Measurements from ENCODE around the gene BORA.

BORA gene

DNA sequence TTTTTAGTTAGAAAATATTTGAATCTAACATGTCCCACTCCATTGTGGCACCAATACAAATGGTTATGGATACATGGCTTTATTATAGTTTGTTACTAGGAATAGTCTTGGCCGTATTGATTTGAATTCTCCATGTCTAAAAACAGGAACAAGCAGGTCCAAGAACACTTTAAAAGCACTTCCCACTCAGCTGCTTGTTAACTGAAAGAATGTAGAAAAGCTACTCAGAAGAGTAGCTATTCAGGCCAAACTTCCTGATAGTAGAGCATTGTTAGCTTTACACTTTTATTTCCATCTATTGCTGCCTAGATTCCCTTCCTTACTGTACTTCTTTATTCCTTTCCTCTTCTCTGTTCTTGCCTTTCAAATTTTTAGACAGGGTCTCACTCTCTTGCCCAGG is 61.1 kb downstream of the BORA start:
- no peak for ATAC-seq
- TF ChIP-seq RARB (CRISPR knock-in tag; IDR thresholded peaks at IDR 0.05): no peak
- TF ChIP-seq, protein P1, sequence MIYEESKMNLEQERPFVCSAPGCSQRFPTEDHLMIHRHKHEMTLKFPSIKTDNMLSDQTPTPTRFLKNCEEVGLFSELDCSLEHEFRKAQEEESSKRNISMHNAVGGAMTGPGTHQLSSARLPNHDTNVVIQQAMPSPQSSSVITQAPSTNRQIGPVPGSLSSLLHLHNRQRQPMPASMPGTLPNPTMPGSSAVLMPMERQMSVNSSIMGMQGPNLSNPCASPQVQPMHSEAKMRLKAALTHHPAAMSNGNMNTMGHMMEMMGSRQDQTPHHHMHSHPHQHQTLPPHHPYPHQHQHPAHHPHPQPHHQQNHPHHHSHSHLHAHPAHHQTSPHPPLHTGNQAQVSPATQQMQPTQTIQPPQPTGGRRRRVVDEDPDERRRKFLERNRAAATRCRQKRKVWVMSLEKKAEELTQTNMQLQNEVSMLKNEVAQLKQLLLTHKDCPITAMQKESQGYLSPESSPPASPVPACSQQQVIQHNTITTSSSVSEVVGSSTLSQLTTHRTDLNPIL (CRISPR knock-in tag; IDR thresholded peaks at IDR 0.05; ENCODE audit: low read depth): no peak
- TF ChIP-seq, protein P2, sequence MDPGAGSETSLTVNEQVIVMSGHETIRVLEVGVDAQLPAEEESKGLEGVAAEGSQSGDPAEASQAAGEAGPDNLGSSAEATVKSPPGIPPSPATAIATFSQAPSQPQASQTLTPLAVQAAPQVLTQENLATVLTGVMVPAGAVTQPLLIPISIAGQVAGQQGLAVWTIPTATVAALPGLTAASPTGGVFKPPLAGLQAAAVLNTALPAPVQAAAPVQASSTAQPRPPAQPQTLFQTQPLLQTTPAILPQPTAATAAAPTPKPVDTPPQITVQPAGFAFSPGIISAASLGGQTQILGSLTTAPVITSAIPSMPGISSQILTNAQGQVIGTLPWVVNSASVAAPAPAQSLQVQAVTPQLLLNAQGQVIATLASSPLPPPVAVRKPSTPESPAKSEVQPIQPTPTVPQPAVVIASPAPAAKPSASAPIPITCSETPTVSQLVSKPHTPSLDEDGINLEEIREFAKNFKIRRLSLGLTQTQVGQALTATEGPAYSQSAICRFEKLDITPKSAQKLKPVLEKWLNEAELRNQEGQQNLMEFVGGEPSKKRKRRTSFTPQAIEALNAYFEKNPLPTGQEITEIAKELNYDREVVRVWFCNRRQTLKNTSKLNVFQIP (CRISPR knock-in tag; IDR thresholded peaks at IDR 0.05; ENCODE audit: borderline replicate concordance, low read depth): no peak

DNA sequence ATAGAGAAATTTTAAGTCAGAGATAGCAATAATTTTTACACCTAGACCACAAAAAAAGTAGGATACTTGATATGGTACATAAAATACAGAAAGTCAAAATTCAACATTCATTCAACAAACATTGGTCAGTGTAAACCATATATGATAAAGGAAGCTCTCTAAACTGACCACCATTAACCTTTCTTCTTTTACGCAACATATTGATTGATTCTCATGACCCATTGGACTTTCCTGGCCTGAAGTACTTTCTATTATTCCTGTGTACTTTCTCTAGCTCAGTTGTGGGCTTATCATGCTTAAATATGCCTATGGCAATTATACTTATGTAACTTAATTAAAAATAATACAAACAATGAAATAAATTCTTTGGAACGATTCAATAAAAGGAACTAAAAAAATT is 64.9 kb downstream of the BORA start:
- ATAC-seq: no peak
- TF ChIP-seq ZC3H10 (CRISPR knock-in tag; IDR thresholded peaks at IDR 0.05) (no peak), GLIS3 (CRISPR knock-in tag; IDR thresholded peaks at IDR 0.05) (no peak), OSR1 (CRISPR knock-in tag; IDR thresholded peaks at IDR 0.05) (no peak), ZFP30 (CRISPR knock-in tag; IDR thresholded peaks at IDR 0.05) (no peak), SNAI2 (CRISPR knock-in tag; IDR thresholded peaks at IDR 0.05) (no peak), CSDC2 (CRISPR knock-in tag; IDR thresholded peaks at IDR 0.05) (no peak), ARNTL (CRISPR knock-in tag; IDR thresholded peaks at IDR 0.05; ENCODE audit: borderline replicate concordance, low read depth) (no peak), ZNF565 (CRISPR knock-in tag; conservative IDR thresholded peaks at IDR 0.05; ENCODE audit: low read depth) (no peak), TCF4 (CRISPR knock-in tag; IDR thresholded peaks at IDR 0.05; ENCODE audit: borderline replicate concordance) (no peak), ESRRG (CRISPR knock-in tag; IDR thresholded peaks at IDR 0.05) (no peak), PPARA (CRISPR knock-in tag; IDR thresholded peaks at IDR 0.05; ENCODE audit: borderline replicate concordance) (no peak)
- TF ChIP-seq, protein P3, sequence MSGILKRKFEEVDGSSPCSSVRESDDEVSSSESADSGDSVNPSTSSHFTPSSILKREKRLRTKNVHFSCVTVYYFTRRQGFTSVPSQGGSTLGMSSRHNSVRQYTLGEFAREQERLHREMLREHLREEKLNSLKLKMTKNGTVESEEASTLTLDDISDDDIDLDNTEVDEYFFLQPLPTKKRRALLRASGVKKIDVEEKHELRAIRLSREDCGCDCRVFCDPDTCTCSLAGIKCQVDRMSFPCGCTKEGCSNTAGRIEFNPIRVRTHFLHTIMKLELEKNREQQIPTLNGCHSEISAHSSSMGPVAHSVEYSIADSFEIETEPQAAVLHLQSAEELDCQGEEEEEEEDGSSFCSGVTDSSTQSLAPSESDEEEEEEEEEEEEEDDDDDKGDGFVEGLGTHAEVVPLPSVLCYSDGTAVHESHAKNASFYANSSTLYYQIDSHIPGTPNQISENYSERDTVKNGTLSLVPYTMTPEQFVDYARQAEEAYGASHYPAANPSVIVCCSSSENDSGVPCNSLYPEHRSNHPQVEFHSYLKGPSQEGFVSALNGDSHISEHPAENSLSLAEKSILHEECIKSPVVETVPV (CRISPR knock-in tag; IDR thresholded peaks at IDR 0.05): no peak
- TF ChIP-seq, protein P1 (CRISPR knock-in tag; IDR thresholded peaks at IDR 0.05; ENCODE audit: low read depth): no peak

DNA sequence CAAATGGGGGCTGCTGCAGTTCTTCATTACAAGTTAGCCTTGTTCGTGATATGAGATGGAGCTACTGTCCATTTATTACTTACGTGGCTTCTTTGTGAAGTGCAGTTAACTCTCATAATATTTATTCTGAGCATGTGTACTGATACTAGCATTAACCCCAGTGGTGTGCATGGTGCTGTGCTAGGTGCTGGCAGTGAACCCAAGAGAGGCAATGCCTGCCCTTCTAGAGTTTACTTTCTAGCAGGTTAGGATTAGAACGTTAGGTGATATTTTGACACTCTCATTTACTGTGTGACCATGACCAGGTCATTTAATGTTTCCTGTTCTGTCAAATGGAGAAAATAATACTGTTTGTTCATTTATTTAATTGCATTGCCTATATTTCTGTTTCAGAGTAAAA is 71.1 kb downstream of the BORA start:
- TF ChIP-seq ZFP30 (CRISPR knock-in tag; IDR thresholded peaks at IDR 0.05) (no peak), BACH2 (CRISPR knock-in tag; IDR thresholded peaks at IDR 0.05; ENCODE audit: borderline replicate concordance) (no peak), SNAI2 (CRISPR knock-in tag; IDR thresholded peaks at IDR 0.05) (no peak), TOX (CRISPR knock-in tag; IDR thresholded peaks at IDR 0.05; ENCODE audit: borderline replicate concordance) (no peak), ISL1 (CRISPR knock-in tag; IDR thresholded peaks at IDR 0.05) (no peak), PPARA (CRISPR knock-in tag; IDR thresholded peaks at IDR 0.05; ENCODE audit: borderline replicate concordance) (no peak), OSR1 (CRISPR knock-in tag; IDR thresholded peaks at IDR 0.05) (no peak), ZNF70 (CRISPR knock-in tag; IDR thresholded peaks at IDR 0.05) (no peak), CSDC2 (CRISPR knock-in tag; IDR thresholded peaks at IDR 0.05) (no peak)
- TF ChIP-seq, protein P1 (CRISPR knock-in tag; IDR thresholded peaks at IDR 0.05; ENCODE audit: low read depth): no peak
- TF ChIP-seq, protein P4, sequence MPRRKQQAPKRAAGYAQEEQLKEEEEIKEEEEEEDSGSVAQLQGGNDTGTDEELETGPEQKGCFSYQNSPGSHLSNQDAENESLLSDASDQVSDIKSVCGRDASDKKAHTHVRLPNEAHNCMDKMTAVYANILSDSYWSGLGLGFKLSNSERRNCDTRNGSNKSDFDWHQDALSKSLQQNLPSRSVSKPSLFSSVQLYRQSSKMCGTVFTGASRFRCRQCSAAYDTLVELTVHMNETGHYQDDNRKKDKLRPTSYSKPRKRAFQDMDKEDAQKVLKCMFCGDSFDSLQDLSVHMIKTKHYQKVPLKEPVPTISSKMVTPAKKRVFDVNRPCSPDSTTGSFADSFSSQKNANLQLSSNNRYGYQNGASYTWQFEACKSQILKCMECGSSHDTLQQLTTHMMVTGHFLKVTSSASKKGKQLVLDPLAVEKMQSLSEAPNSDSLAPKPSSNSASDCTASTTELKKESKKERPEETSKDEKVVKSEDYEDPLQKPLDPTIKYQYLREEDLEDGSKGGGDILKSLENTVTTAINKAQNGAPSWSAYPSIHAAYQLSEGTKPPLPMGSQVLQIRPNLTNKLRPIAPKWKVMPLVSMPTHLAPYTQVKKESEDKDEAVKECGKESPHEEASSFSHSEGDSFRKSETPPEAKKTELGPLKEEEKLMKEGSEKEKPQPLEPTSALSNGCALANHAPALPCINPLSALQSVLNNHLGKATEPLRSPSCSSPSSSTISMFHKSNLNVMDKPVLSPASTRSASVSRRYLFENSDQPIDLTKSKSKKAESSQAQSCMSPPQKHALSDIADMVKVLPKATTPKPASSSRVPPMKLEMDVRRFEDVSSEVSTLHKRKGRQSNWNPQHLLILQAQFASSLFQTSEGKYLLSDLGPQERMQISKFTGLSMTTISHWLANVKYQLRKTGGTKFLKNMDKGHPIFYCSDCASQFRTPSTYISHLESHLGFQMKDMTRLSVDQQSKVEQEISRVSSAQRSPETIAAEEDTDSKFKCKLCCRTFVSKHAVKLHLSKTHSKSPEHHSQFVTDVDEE (CRISPR knock-in tag; IDR thresholded peaks at IDR 0.05): no peak
- TF ChIP-seq, protein P5, sequence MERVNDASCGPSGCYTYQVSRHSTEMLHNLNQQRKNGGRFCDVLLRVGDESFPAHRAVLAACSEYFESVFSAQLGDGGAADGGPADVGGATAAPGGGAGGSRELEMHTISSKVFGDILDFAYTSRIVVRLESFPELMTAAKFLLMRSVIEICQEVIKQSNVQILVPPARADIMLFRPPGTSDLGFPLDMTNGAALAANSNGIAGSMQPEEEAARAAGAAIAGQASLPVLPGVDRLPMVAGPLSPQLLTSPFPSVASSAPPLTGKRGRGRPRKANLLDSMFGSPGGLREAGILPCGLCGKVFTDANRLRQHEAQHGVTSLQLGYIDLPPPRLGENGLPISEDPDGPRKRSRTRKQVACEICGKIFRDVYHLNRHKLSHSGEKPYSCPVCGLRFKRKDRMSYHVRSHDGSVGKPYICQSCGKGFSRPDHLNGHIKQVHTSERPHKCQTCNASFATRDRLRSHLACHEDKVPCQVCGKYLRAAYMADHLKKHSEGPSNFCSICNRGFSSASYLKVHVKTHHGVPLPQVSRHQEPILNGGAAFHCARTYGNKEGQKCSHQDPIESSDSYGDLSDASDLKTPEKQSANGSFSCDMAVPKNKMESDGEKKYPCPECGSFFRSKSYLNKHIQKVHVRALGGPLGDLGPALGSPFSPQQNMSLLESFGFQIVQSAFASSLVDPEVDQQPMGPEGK (CRISPR knock-in tag; IDR thresholded peaks at IDR 0.05; ENCODE audit: borderline replicate concordance): no peak
- ATAC-seq: no peak

Data from SK-N-SH treated with all-trans-retinoic acid at 6 μM for 48 hours (cell line).